GM18519 (cell line): ENCODE results near the gene MEIS3.
"Not testable (repeated sequence)": the region's sequence is repeated elsewhere in the genome, so short reads cannot be mapped to it uniquely, and the experiment has no call there.

ENCODE experiments used
- ATAC-seq: cut with Tn5 transposase; IDR thresholded peaks from one replicate; pipeline ENCODE4 v1.9.1; 2021; ENCODE audit warnings: mild to moderate bottlenecking, moderate library complexity; ENCODE audit not compliant: unreplicated experiment, low FRiP score

The MEIS3 gene

DNA sequence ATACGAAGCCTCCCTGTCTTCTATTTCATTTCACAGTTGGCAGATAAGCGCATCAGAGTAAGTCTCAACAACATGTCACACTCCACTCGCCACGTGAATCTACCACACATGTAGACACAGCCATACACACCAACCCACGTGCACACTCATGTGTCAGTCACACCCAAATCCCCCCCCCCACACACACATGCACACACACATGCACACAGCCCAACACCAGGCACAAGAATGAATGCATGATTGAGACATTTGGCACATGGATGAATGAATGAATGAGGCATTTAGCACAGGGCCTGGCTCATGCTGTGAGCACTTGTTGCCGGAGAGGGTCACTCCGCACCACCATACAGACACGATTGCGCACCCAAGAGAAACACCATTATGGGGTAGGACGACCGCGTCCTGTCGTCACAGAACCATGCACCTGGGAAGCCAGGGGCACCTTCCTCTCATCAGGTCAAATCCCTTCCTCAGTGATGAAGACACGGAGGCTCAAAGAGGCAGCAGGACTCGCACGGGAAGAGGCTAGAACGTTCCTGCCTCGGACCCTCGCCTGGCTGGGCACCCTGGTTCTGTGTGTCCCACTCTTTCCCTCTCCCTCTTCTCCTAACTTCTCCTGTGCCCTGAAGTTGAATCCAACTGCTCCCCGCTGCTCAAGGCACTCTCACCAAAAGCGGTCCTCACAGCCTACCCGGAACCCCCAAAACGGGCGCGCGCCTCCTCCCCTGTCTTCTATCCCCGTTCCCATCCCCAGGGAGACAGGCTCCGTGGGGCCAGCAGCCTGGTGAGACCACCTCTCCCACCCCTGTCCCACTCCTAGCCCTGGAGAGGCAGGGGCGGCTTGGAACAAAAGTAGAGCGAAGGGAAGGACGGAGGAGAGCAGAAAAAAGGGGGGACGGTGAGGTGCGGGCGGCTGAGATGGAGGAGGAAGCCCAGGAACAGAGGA, 1.3 kb downstream of the MEIS3 start:
- no peak for ATAC-seq

DNA sequence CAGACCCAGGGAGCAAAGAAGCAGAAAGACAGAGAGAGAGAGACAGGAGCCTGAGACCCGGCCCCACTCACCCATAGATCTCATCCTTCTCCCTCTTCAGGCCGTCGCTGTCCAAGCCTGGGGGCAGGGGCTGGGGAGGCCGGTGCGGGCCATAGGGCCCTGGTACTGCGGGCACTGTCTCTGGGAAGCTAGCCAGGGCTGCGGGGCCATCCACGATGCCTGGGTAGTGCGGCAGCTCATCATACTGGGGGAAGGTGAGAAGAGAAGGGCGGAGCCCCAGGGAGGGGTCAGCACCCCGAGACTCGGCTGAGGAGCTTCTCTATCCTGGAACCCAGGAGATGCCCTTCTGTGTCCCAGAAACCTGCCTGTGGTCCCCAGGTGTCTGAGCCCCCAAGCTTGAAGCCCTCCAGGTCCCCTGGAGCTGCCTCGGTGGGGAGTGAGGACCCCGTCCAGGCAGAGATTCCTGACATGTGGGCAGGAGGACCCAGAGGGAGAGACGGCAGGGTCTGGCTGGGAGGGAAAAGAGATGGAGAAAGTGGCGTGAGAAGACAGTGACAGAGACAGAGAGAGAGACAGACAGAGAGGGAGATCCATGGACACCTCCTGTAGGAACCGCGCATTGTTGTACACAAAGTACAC, 2.1 kb downstream of the MEIS3 start:
- no peak for ATAC-seq

DNA sequence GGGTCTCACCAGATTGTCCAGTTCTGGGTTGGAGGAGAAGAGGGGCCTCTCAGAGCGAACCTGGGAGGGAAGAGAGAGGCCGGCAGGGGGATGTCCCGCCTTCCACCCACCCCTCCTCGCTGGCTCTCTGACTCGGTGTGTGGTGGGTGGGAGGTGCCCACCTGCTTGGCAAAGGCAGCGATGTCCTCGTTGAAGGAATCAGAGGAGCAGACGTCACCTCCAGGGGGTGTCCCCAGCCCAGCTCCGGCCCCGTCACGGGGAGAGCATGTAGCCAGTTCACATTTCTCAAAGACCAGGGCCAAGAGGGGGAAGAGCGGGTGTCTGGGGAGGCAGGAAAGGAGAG, 2.7 kb downstream of the MEIS3 start:
- no peak for ATAC-seq

DNA sequence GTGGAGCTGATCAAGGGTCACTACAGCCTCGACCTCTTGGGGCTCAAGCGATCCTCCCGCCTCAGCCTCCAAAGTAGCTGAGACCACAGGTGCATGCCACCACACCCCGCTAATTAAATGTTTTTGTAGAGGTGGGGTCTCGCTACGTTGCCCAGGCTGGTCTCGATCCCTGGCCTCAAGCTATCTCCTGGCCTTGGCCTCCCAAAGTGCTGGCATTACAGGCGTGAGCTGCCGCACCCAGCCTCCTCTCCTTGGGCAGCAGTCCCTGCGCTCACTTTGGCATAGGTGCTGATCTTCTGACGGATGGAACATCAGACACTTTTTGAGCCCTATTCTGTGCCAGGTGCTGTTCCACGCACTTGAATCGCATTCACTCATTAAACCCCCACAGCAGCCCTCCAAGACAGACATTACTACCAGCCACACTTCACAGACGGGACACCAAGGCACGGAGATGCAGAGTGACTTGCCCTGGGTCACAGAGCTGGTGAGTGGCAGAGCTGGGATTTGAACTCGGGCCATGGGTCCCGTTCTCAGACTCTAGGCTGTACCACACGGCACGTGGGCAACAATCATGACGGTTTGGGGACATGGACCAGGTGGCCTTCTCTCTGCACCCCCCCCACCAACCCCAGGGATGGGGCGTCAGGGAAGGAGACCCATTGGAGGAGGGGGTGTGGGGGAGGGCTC, 3.2 kb downstream of the MEIS3 start:
- no peak for ATAC-seq

DNA sequence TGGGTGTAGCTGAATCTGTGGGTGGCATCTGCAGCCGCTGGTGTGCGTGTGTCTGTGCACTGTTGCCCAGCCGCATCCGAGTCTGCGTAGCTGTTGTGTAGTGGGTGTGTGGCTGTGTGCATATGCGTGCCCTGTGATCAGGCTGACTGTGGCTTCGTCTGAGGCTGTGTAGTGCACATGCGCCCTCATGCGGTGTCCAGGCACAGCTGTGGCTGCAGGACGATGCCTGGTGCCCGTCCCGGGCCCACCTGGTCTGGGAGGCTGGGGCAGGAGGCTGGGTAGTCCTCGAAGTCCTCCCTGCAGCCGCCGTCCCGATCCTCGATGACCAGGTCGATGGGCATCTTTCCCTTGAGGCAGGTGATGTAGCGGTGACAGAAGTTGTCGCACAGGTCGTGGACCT, 4.9 kb downstream of the MEIS3 start:
- ATAC-seq, result no peak

DNA sequence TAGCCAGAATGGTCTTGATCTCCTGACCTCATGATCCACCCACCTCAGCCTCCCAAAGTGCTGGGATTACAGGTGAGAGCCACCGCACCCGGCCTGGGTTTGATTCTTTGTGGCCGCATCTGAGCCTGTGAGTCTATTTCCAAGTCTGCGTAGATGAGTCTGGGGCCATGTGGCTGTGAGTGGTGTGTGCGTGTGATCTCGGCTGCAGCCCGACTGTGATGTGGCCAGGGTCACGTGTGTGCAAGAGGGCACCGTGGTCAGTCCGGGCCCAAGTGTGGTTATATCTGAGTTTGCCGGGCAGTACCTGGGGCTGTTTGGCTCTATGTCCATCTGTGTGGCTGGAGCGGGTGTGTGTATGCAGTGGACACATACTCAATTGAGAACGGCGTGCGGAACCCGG, 5.4 kb downstream of the MEIS3 start:
- no peak for ATAC-seq

DNA sequence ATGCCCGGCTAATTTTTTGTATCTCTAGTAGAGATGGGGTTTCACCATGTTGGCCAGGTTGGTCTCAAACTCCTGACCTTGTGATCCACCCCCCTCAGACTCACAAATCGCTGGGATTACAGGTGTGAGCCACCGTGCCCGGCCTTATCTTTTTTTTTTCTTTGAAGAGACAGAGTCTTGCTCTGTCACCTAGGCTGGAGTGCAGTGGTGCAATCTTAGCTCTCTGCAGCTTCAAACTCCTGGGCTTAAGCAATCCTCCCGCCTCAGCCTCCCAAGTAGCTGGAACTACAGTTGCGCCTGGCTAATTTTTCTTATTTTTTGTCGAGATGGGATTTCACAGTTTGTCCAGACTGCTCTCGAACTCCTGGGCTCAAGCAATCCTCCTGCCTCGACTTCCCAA, 7.6 kb downstream of the MEIS3 start:
- ATAC-seq, result not testable (repeated sequence)

DNA sequence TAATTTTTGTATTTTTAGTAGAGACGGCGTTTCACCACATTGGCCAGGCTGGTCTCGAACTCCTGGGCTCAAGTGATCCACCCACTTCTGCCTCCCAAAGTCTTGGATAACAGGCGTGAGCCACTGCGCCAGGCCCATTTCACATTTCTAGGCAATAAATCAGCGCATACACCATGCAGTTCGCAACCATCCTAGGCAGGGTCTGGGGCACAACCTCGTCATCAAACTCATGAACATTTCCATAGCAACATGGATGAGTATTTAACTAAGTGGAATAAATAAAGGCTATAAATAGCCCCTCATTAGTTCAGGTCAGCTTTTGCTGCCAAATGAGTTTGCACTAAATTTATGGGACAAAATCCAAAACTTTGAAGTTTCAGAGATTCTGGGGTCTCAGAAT, 8.2 kb downstream of the MEIS3 start:
- no peak for ATAC-seq

DNA sequence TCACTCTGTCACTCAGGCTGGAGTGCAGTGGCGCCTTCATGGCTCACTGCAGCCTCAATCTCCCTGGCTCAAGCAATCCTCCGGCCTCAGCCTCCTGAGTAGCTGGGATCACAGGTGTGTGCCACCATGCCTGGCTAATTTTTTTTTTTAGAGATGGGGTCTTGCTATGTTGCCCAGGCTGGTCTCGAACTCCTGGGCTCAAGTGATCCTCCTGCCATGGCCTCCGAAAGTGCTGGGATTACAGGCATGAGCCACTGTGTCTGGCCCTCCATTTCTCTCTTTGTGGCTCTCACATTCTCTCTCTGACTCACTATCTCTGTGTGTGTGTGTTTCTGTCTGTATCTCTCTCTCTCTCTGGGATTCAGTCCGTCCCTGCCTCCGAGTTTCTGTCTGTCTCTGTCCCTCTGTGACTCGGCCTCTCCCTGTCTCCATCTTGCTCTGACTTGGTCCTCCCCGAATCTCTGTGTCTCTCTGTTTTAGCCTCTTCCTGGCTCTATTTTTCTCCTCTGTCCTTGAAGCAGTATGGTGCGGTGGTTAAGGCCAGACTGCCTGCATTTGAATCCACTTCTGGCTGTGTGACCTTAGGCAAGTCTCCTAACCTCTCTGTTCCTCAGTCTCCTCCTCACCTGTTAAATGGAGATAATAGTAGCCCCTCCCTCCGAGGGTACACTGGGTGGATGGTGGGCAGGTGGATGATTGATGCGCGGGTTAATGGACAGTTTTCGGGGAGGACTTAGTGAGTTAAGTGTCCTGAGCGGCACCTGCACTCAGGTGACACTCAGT, 11.0 kb downstream of the MEIS3 start:
- ATAC-seq, result no peak

DNA sequence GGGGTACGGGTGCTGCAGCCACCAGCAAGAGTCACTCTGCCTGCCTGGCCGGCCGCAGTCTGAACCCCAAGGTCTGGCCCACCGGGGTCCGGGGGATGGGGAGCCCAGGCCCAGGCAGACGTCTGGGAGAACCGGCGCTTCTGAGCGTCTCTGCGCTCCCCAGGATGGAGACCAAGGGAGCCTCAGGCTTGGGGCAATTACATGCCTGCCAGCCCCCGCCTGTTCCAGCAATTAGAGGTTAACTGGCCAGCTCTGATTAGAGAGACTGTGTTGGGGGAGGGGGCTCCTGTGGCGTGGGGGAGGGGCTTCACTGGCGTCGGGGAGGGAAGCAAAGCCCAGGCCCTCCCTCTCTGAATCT, 11.9 kb downstream of the MEIS3 start:
- ATAC-seq, result no peak

DNA sequence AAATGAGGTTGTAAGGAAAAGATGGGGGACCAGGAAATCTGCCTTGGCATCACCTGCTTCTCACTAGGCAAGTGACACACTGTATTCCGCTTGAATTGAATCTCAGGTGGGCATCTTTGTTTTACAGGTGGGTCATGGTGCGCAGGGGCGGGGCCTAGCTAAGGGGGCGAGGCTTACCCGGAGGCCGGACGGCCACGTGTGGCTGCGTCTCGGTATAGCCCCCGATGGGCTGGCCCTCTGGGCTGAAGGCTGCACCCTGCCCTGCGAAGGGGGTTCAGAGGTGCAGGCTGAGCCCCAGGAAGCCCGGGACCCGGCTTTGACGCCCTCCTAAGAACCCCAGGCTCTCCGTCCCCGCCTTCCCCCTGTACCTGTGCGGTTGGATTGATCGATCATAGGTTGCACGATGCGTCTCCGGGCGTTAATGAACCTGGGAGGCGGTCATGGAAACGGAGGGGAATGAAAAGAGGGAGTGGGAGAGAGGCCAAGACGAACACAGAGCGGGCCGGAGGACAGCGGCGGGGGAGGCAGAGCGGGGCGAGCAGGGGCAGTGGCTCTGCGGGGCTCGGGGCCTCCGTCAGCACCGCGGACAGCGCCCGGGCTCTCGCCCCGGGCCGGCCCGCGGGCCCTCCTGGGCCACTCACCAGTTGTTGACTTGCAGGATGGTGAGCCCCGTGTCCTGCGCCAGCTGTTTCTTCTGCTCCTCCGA, 12.5 kb downstream of the MEIS3 start:
- ATAC-seq, result no peak

DNA sequence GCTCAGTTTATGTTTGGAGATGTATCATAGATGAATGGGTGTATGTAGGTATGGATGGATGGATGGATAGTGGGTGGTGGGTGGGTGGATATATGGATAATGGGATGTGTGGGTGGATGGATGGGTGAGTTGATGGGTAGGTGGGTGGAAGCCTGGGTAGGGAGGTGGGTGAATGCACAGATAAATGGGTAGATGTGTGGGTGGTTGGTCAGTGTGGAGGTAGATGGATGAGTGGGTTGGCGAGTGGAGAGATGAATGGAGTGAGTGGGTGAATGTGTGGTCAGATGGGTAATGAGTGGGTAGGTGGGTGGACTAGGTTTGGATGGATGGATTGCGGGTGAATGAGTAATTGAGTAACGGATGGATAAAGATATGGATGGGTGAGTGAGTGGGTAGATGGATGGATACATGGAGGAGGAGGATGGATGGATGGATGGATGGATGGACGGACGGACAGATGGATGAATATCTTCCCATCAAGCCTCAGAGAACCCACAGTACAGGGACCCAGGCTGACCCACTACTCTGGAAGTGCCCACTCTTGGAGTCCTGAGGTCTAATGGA, 13.4 kb downstream of the MEIS3 start:
- ATAC-seq, result no peak

DNA sequence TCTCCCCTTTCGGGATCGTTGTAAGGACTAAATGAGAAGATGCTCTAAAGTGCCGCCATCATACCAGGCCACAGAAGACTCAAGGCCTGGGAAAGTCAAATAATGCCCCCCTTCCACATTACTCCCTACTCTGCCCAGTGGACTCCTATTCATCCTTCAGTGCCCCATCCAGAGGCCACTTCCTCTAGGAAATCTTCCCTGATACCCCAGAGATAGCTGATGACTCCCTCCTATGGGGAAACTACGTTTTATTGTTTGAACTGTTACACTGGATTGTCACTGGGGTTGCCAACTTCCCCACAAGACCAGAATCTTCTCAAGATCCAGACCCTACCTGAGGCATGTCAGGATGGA, 14.2 kb downstream of the MEIS3 start:
- ATAC-seq, result no peak

DNA sequence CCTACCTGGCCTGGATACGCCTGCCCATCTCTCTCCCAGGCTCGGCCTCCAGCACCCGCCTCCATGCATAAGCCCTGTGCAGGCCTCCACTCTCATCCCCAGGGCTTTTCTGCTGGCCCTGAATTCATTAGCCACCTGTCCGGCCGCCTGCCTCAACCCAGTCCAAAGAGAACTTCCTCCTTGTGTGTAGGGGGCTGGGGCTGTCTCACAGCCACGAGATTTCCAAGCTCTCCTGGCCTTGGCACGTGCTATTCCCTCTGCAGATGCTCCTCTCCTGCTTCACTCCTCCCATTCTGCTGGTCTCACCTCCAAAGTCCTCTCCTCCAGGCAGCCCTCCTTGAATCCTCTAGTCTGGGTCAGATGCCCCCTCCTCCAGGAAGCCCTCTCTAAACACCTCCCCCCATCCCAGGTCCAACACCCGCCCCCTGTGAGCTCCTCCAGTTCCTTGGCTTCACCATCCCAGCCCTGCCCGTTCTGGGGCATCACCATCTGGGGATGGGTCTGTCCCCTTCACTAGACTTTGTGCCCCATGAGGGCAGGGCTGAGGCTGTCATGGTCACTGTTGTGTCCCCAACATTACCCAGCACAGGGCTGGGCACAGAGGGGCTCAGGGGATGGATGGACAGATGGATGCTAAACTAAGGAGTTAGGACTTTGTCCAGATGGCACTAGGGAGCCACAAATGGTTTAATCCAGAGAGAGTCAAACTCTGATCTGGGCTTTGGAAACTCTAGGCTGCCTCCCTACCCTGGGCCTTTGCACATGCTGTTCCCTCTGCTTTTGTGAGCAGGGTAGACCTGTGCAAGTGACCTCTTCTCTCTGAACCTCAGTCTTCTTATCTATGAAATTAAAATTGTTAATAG, 14.8 kb downstream of the MEIS3 start:
- no peak for ATAC-seq

DNA sequence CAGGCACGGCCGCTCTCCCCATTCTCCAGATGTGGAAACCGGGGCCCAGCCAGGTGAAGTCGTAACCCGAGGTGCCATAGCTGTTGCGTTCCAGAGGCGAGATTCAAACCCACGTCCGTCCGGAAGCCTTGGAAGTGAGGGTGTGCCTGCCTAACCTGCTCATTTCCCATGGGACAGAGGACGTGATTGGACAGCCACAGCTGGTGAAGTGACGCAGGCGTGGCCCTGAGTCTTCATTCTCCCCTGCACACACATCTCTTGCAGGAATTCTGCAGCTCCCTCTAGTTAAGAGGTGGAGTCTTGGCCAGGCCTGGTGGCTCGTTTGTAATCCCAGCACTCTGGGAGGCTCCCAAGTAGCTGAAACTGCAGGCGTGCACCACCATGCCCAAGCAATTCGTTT, 16.8 kb downstream of the MEIS3 start:
- ATAC-seq, result no peak

DNA sequence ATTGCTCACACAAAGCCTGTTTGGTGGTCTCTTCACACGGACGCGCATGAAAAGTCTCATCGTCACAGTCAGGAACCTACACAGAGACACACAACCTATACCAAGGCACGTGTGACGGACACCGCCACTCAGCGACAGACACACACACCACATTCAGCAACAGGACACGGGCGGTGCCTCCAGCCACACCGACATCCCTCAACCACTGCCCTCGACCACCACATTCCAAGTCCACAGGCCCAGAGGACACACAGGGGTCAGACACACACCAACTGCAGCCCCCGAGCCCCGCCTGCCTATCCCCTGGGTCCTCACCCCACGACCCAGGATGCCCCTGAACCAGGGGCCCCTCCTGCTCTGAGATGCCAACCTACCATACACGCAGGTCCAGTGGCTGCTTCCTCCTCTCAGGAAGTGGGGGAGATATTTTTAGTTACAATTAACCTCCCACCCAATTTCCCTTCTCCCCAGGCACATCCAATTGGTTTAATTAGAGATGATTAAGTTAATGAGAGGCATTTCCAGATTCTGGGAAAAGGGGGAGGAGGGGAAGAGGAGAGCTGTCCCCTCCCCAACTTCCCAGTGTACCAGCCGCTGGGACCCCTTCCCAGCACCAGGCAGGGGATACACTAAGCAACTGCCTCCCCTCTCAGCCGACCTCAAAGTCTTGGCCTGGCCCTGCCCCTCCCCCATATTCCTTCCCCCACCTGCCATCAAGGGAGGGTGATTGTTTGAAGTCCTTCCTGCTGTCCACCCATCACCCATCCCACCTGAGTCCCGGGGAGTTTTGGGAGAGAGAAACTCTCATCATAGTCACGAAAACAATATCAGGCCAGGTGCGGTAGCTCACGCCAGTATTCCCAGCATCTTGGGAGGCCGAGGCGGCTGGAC, 20.4 kb downstream of the MEIS3 start:
- no peak for ATAC-seq

DNA sequence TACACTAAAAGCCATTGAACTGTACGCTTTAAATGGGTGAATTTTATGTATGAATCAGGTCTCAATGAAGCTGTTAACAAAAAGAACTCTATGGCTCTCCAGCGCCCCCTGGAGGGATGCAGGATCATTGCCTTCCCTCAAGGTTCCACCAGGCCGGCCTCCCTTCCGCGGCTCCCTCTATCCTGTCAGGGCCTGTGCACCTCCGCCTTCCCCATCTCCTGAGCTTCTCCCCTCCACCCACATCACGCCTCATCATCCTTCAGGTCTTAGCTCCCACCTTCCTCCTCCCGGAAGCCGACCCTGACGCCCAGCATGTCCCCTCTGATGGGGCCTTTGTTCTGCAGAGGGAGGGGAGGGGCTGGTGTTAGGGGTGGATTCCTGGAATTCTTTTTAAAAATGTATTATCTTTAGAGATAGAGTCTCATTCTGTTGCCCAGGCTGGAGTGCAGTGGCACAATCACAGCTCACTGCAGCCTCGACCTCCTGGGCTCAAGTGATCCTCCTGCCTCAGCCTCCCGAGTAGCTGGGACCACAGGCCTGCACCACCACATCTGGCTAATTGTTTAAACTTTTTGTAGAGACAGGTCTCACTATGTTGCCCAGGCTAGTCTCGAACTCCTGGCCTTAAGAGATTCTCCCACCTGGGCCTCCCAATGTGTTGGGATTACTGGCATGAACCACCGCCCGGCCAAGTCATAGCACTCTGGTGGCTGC, 27.7 kb downstream of the MEIS3 start:
- ATAC-seq, result no peak
